Measurements from ENCODE around the gene EFHD2.
"Not testable (repeated sequence)": the region's sequence is repeated elsewhere in the genome, so short reads cannot be mapped to it uniquely, and the experiment has no call there.

The EFHD2 gene, protein sequence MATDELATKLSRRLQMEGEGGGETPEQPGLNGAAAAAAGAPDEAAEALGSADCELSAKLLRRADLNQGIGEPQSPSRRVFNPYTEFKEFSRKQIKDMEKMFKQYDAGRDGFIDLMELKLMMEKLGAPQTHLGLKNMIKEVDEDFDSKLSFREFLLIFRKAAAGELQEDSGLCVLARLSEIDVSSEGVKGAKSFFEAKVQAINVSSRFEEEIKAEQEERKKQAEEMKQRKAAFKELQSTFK

DNA sequence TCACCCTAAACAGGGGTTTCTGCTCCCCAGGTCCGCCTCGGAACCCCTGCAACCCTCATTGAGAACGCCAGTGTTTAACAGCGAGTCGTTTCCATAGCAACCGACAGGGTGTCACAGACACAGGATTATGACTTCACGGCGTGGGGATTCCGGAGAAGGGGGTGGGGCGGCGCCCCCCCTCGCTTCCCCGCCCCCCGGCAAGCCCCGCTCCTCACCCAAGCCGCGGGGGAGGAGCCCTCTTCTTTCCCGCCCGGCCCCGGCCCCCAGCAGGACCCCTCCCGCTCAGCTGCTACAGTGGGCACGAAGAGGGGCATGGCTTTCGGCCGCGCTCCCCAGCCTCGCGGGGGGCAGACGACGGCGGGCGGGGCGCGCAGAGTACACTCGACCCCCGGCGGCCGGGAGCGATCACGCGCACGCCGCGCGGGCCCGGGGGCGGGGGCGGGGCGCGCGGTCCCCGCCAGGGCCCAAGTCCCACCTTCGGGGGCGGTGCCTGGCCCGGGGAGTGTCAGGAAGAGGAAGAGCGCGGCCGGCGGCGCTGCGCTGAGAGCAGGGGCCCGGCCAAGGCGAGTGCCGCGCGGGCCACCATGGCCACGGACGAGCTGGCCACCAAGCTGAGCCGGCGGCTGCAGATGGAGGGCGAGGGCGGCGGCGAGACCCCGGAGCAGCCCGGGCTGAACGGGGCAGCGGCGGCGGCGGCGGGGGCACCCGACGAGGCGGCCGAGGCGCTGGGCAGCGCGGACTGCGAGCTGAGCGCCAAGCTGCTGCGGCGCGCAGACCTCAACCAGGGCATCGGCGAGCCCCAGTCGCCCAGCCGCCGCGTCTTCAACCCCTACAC is at the start of gene EFHD2:
TSS of gene EFHD2 (plus strand) at position 501 of the 835 bp plus-strand sequence. CDS start at position 585, 84 bp downstream.
- peak; percentile 90 for DNase-seq

DNA sequence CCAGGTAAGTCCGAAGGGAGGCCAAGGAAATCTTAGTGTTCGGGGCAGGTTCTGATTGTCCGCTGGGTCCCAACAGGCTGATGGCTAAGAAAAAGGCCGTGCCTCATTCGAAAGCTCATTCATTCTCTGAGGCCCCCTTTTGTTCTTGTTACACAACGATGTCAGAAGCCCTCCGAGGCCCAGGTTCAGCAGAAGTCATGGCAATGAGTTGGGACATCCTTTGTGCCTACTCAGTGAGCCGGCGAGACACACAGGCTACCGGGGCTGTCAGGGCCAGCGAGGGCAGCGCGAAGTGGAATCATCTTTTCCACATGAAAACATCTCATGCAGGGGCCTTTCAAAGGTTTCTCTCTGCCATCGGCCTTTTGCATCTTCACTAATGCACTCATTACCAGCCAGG is 49.0 kb upstream of the EFHD2 start:
- DNase-seq, result no peak

DNA sequence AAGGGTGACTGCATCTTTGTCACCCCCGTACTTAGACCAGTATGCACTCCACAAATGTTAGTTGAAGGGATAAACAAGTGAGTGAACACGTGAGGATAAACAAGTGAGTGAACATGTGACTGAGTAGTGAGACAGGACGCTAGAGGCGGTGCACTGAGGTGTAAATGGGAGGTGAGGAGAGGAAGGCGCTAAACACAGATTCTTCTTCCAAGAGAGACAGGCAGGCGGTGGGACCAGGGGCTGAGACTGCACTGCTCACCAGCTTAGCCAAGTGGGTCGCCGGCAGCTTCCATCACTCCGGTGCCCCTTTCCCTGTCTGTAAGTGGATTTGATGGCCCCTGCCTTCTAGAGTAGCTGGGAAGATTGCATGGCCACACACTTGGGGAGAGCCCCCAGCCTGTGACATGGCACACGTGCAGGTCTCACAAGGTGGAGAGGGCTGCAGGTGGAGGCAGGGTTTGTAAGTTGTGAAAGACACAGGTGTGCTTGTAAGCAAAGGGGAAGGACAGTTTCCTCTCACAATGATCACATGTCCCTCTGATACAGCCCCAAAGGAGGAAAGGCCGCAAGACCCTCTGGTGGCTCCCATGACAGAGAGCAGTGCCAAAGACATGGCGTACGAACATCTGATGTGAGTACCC is 47.5 kb upstream of the EFHD2 start:
- DNase-seq, result no peak

DNA sequence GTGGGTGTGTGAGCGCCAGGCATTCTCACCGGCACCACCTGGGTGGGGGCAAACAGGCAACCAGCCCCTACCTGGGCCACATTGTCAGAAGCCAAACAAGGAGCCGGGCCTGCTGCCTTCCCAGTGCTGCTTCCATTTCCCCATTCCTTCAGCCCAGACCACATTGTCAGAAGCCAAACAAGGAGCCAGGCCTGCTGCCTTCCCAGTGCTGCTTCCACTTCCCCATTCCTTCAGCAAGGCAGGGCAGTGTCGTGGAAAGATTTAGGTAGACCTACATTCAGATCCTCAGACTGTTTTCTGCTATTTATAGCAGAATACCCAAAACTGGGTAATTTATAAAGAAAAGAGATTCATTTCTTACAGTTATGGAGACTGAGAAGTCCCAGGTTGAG is 47.0 kb upstream of the EFHD2 start:
- no peak for DNase-seq

DNA sequence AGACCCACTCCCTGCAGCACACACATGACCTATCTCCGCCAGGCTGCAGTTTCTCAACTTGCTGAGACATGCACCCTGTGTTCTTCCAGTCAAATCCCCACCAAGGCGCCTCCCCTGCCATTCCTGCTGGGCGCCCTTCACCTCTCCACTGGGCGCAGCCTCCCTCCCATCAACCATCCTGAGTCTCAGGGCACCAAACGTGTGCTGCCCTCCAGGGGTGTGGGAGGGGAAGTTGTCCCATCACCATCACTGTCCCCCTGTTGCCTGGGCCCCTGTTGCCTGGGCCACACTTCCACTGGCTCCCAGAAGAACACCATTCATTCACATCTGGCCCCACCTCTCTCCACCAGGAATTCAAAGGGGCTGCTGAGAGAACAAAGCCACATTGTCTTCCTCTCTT is 44.9 kb upstream of the EFHD2 start:
- DNase-seq, result no peak

DNA sequence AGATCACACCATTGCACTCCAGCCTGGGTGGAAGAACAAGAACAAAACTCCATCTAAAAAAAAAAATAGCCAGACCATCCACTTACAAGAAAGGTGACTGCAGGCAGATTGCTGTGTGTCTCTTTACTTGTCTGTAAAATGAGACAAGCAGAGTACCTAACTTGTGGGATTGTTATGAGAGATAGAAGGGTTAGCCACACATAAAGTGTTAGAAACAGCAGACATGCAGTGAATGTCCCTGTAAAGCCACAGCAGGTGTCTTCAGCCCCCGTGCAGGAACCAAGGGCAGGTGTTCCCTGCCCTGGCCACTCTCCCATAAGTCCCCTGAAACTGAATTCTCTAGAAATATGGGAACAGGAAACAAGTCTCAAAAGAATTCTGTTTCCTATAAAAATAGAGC is 40.8 kb upstream of the EFHD2 start:
- DNase-seq, result no peak

DNA sequence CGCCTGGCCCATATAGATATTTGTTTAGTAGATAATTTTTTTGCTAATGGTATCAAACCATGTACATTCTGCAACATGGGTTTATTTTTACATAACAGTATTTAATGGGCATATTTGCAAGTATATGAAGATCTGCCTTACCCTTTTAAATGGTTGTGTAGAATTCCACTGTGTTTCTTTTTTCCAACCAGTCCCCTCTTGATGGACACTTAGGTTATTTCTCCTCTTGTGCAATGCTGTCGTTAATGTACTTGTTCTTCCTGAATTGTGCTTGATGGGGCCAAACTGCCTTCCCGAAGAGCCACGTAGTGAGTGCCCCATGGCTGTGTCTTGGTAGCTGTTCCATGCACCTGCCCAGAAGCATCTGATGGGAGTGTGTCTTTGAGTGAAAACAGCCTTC is 39.4 kb upstream of the EFHD2 start:
- DNase-seq, result no peak

DNA sequence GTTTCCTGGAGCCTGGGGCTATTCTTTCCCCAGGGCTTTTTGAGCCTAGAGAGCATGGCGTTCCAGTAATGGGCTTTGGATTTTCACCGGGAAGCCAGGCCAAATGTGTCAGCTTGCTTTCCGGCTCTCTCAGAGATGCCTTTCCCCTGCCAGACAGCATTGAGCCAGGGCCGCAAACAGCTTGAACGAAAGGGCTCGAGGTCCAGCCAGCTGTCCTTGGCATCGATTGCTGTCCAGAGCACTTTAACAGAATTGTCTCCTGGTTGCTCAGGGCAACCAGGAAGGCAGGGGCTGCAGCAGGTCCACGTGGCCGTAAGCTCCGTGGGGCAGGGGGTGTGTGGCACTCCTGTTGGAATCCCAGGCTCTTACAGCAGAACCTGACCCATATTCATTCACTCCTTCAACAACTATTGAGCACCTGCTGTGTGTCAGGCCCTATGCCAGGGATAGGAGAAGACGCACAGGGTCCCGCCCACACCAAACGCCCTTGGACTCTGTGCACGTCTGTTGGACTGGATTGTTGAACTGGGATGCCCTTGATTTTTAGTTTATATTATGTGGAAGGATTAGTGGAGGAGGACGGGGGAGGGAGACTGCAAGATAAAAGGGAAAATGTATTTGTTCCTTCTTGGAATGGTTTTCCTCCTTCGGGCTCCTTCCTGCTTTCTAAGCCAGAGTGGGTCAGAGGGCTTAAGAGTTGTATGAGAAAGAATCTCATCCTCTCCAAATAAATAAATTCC is 38.7 kb upstream of the EFHD2 start:
- DNase-seq, result no peak

DNA sequence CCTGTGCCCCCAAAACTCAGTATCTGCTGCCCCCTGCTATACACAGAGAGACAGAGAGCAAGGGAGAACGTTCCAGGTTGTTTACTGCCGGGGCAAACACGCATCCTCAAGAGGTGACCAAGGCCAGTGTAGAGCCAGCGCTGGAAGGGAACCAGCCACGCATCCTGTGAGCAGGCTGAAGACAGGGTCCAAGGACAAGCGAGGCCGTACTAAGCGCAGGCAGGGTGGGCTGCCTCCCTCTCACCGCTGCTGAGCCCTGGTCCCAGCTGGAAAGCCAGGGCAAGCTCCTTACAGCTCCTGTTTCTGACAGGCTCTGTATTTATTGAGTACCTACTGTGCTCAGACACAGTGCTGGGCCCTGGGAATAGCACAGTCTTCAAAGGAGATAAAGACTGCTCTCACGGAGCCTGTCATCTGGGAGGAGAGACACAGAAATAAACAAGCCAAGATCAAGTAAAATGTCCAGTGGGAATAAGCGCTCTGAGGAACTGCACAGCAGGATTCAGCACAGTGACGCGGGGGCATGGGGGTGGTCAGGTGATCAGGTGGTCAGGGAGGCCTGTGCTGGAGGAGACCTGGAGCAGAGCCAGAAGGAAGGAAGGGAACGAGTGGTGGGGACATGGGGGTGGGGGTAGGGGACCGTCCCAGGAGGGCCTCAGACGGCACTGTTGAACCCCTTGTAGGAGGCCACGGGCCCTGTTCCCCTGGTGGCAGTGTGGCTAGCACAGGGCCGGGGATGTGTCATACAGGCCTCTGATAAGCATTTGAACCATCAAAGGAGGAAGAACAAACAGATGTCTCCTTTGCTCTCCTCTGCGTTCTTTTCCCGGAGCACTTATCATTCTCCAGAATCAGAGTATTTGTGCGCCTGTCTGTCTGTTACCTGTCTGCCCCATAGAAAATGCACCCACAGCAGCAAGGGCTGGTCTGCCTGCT is 37.8 kb upstream of the EFHD2 start:
- DNase-seq, result no peak

DNA sequence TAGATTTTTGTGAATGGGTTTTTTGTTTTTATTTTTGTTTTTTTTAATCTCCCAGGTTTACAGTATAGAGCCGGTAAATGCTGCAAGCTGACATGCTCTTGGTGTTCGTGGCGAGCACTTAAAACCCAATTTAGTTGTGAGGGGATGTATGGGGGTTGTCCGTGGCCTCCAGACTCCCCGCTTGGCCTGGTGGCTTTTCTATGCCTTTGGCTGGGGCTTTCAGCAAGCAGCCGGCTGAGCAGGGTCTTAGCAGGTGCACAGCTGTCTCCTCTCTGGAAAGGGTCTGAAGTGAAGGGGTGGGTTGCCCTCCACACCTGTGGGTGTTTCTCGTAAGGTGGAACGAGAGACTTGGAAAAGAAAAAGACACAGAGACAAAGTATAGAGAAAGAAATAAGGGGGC is 31.0 kb upstream of the EFHD2 start:
- DNase-seq, result no peak

DNA sequence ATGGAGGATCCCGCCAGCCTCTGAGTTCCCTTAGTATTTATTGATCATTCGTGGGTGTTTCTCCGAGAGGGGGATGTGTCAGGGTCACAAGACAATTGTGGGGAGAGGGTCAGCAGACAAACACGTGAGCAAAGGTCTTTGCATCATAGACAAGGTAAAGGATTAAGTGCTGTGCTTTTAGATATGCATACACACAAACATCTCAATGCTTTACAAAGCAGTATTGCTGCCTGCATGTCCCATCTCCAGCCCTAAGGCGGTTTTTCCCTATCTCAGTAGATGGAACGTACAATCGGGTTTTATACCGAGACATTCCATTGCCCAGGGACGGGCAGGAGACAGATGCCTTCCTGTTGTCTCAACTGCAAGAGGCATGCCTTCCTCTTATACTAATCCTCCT is 30.5 kb upstream of the EFHD2 start:
- DNase-seq, result not testable (repeated sequence)

DNA sequence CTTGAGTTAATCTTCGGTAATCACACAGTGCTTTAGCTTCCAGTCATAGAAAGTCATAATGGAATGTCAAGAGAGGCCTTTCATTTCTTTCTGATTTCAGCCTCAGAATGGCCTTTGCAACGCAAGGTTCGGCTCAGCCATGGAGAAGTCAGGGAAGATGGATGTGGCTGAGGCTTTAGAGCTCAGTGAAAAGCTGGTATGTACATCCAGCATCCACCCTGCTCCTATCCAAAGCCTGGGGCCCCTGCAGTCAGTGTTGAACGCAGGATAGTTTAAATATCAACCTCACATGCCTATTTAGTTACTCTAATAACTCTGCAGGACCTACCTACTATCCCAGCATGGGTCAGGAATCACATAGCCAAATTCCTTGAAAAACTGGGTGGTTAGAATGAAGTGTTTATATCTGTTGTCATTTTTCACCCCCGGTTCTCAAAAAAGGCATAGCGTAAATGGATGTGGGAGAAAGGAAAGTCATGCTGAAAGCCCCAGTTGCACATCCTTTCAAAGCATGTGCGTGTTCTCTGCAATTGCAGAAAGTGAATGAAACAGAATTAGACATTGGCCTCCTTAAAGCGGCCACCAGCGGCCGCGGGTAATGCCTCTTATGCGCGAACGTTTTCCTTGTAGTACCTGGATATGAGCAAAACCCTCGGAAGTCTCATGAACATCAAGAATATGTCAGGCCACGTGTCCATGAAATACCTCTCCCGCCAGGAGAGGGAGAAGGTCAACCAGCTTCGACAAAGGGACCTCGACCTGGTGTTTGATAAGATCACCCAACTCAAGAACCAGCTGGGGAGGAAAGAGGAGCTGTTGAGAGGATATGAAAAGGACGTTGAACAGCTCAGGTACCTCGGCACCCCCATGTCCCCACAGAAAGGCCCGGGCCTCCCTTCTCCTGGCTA is 28.8 kb upstream of the EFHD2 start:
- DNase-seq, result no peak

DNA sequence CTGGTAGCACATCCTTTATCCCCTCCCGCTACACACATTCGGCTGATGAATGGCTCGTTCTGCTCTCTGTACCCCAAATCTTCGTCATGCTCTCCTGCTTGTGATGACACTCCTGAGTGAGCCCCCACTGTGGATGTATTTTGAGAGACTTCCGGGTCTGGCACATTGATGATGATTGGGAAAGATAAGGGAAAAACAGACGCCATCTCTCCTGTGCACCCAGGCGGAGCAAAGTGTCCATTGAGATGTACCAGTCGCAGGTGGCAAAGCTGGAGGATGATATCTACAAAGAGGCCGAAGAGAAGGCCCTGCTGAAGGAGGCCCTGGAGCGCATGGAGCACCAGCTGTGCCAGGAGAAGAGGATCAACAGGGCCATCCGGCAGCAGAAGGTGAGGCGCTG is 27.9 kb upstream of the EFHD2 start:
- no peak for DNase-seq

DNA sequence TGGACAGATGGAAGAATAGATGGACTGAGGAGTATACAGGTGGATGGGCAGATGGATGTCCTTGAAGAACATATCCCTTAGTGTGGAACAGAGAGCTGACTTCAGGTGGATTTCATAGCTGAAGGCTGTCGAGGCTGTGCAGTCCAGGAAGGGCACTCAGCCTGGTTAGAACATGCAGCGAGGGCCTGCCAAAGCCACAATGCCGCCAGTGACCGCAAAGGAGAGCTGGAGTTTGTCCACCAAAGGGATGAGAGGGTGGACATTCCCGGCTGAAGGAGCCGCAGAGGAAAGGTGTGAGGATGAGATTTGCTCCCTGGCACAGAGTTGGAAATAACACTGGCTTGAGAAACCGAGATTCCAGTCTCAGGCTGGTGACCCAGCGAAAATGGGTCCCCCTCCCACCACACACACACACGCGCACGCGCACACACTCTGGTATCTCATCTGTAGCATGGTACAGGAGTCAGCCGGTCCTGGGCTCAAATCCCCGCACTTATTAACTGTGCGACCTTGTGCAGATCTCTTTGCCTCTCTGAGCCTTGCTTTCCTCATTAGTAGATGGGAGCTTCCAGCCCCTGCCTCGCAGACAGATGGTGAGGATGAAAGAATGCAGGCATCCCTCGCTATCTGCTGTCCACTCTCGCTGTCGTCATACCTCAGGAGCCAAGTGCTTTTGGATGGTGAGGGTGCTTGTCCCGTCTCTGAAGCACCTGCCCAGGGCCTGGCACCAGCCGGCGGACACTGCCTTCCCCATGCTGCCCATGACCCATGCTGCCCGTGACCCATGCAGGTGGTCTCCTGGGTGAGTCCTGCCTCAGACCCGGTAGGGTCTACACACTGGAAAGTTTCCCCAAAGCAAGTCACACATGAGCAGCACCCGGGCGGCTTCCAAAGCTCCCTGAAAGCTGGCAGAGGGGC is 26.8 kb upstream of the EFHD2 start:
- DNase-seq, result no peak

DNA sequence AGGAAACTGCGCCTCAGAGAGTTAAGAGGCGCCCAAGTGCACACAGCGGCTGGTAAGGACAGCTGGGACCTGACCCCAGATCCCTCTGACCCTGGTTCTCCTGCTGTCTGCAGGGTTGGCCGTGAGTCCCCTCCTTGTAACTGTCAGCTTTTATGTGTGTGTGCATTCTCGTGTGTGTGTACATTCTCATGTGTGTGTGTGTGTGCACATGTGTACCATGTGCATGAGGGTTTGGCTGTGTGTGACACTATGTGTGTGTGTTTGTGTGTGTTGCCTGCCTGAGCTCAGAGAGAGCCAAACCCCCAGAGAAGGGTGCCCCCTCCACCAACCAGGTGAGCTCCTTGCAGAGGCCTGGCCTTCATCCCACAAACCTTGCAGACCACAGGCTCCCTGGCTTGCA is 25.9 kb upstream of the EFHD2 start:
- DNase-seq, result no peak

DNA sequence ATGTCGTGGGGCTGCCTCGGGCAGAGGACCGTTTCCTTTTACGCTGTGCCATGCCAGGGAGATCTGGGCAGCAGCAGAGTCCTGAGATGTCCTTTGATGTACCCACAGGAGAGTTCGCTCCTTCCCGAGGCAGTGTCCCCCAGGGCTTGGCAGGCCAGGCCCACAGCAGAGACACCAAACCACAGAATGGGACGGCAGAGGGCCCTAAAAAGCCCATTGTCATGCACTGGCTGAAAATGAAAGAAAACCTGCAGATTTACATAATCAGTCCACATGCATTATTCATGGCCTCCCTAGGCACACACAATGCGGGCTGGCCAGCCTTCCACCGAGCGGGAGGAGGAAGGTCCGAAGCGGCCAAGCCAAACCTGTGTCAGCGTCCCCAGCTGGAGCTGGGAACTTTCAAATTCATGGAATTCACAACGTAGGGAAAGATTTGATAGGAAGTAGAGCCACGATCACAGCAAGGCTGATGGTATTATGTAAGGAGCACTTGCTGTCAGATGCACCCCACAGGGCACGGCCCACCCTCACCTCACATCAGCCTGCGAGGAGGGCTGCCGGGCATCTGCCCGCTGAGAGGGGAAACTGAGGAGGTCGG is 25.3 kb upstream of the EFHD2 start:
- DNase-seq, result no peak

DNA sequence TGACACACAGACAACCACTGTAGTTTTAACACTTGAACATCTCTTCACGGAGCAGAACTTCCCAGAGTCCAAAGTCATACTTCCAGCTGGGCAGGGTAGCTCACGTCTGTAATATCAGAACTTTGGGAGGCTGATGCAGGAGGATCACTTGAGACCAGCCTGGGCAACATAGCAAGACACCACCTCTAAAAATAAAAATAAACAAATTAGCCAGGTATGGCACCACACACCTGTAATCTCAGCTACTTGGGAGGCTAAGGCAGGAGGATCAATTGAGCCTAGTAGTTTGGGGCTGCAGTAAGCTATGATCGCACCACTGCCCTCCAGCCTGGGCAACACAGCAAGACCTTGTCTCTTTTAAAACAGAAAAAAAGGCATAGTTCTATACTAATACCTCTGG is 24.3 kb upstream of the EFHD2 start:
- no peak for DNase-seq

DNA sequence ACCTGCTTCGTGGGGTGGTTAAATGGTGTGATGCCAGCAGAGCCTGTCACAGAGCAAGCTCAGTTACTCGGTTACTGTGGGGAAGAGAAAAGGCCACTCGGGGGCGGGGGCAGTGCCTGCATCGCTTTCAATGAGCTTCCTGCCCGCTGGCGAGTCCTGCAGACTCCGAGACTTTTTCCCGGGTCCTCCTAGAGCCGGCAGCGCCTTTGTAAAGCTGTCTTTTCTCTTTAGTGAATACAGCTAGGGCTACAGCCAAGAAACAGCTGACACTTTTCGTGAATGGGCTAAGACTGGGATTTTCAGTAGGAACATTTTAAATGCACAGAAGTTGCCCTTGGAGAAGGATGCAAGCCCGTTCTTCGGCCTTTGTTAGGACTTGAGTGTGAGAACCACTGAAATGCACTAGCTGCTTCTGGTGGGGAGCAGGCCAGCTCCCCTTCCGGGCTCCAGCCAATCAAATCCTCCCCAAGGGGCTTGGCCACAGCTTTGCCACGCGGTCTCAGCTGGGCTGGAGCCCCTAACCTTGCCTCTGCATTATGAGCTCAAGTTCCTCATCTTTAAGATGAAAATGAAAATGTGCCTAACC is 23.4 kb upstream of the EFHD2 start:
- DNase-seq, result no peak

DNA sequence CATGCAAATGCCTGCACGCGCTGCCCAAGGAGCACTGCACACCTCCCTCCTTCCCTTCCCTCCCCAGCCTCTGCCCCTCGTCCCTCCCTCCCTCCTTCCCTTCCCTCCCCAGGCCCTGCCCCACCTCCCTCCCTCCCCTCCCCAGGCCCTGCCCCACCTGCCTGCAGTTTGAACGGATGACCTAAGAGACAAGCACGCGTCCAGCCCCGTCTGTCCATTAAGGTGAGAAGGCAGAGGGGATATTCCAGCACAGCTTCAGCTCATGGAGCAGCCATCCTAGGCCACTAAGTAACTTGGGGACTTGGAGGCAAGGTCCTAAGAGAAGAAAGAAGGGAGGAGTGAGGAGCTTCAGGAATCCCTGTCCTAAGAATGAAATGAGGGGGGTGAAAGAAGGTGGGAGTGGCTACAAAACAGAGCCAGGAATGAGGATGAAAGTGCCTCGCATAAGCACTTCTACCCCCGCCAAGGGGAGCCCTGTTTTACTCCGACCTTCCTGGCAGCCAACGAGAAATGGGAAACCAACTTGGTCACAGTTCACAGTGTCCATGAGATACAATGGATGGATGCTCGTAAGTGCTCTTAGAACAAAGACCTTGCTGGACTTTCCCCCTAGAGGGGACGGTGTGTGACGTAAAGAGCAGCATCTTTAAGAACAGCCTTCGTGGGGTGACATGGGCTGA is 21.3 kb upstream of the EFHD2 start:
- no peak for DNase-seq
